HepG2 (cell line): ENCODE measurements around the gene EFNB1.

ENCODE experiments used
- ELF1 ChIP-seq: sonication (generic); formaldehyde crosslinking; IDR thresholded peaks from 2 replicates; pipeline ENCODE4 v1.4.0; 2020; ENCODE audit warnings: missing genetic modification reagents
- ELF4 ChIP-seq: sonication (generic); formaldehyde crosslinking; IDR thresholded peaks from 2 replicates; pipeline ENCODE4 v1.5.0; 2020; ENCODE audit warnings: missing genetic modification reagents, mild to moderate bottlenecking, moderate library complexity, borderline replicate concordance
- FOXA1 ChIP-seq, 2 experiments: fragments of 450-650 bp in 1 of 2; sonication (generic) in 1 of 2; formaldehyde crosslinking in 1 of 2; IDR thresholded peaks; 2 replicates each; pipeline versions ENCODE4 v1.4.0 to v1.6.1; 2016 to 2020; ENCODE audit warnings: missing genetic modification reagents in 1 of 2
- MXI1 ChIP-seq: IDR thresholded peaks from 3 replicates; pipeline ENCODE4 v1.6.1; 2012; ENCODE audit warnings: low read depth, low read length, inconsistent platforms, borderline replicate concordance
- NBN ChIP-seq: fragments of 450-650 bp; conservative IDR thresholded peaks from 2 replicates; pipeline ENCODE4 v1.6.1; 2017
- NR2C2 ChIP-seq: sonication (generic); formaldehyde crosslinking; IDR thresholded peaks from 2 replicates; pipeline ENCODE4 v1.4.0; 2020; ENCODE audit warnings: missing genetic modification reagents, mild to moderate bottlenecking, moderate library complexity, borderline replicate concordance
- RFX5 ChIP-seq: IDR thresholded peaks from 2 replicates; pipeline ENCODE4 v1.6.1; 2011; ENCODE audit warnings: low read depth, low read length, improper control_type of control experiment
- SMAD3 ChIP-seq: sonication (generic); formaldehyde crosslinking; IDR thresholded peaks from 2 replicates; pipeline ENCODE4 v1.4.0; 2020; ENCODE audit warnings: missing genetic modification reagents
- SRSF9 ChIP-seq: fragments of 200-400 bp; formaldehyde crosslinking; IDR thresholded peaks from 2 replicates; pipeline ENCODE4 v1.6.1; 2018; ENCODE audit warnings: borderline replicate concordance, mild to moderate bottlenecking, low read depth, low read length; ENCODE audit not compliant: insufficient read depth, poor library complexity, severe bottlenecking
- TCF12 ChIP-seq, 2 experiments: fragments of 450-650 bp in 1 of 2; sonication (generic) in 1 of 2; formaldehyde crosslinking in 1 of 2; IDR thresholded peaks; 2 replicates each; pipeline versions ENCODE4 v1.6.1 to v1.8.0; 2017 to 2022; ENCODE audit warnings: antibody characterized with exemption in 1 of 2, mild to moderate bottlenecking in 1 of 2, missing genetic modification reagents in 1 of 2, moderate library complexity in 1 of 2
- ZNF263 ChIP-seq: sonication (generic); formaldehyde crosslinking; IDR thresholded peaks from 2 replicates; pipeline ENCODE4 v1.4.0; 2020; ENCODE audit warnings: missing genetic modification reagents
- TF ChIP-seq, protein P1 (sequence below): sonication (generic); formaldehyde crosslinking; IDR thresholded peaks from 2 replicates; pipeline ENCODE4 v1.5.0; 2020; ENCODE audit warnings: mild to moderate bottlenecking, missing genetic modification reagents, moderate library complexity
- TF ChIP-seq, protein P2 (sequence below): sonication (generic); formaldehyde crosslinking; conservative IDR thresholded peaks from 2 replicates; pipeline ENCODE4 v1.4.0; 2020; ENCODE audit warnings: missing genetic modification reagents
- TF ChIP-seq, protein P3 (sequence below): sonication (generic); formaldehyde crosslinking; IDR thresholded peaks from 2 replicates; pipeline ENCODE4 v1.4.0; 2020; ENCODE audit warnings: mild to moderate bottlenecking, missing genetic modification reagents, borderline replicate concordance

DNA sequence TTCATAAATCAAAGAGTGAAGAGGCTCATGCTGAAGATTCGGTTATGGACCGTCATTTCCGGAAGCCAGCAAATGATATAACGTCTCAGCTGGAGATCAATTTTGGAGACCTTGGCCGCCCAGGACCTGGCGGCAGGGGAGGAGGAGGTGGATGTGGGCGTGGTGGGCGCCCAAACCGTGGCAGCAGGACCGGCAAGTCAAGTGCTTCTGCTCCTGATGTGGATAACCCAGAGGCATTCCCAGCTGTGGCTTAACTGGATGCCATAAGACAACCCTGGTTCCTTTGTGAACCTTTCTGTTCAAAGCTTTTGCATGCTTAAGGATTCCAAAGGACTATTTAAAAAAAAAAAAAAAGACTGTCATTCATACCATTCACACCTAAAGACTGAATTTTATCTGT, 44.0 kb upstream of the EFNB1 start:
- TF ChIP-seq SRSF9 (no peak), ELF1 (CRISPR knock-in tag) (no peak), MXI1 (no peak), NBN (no peak), ZNF263 (CRISPR knock-in tag) (no peak), NR2C2 (CRISPR knock-in tag) (no peak), ELF4 (CRISPR knock-in tag) (no peak), FOXA1 (IDR thresholded peaks at IDR 0.05) (no peak), FOXA1 (CRISPR knock-in tag; IDR thresholded peaks at IDR 0.05) (no peak), RFX5 (no peak), TCF12 (IDR thresholded peaks at IDR 0.05) (no peak), TCF12 (CRISPR knock-in tag; IDR thresholded peaks at IDR 0.05) (no peak), SMAD3 (CRISPR knock-in tag) (no peak)
- TF ChIP-seq, protein P1, sequence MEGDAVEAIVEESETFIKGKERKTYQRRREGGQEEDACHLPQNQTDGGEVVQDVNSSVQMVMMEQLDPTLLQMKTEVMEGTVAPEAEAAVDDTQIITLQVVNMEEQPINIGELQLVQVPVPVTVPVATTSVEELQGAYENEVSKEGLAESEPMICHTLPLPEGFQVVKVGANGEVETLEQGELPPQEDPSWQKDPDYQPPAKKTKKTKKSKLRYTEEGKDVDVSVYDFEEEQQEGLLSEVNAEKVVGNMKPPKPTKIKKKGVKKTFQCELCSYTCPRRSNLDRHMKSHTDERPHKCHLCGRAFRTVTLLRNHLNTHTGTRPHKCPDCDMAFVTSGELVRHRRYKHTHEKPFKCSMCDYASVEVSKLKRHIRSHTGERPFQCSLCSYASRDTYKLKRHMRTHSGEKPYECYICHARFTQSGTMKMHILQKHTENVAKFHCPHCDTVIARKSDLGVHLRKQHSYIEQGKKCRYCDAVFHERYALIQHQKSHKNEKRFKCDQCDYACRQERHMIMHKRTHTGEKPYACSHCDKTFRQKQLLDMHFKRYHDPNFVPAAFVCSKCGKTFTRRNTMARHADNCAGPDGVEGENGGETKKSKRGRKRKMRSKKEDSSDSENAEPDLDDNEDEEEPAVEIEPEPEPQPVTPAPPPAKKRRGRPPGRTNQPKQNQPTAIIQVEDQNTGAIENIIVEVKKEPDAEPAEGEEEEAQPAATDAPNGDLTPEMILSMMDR = no peak
- TF ChIP-seq, protein P2, sequence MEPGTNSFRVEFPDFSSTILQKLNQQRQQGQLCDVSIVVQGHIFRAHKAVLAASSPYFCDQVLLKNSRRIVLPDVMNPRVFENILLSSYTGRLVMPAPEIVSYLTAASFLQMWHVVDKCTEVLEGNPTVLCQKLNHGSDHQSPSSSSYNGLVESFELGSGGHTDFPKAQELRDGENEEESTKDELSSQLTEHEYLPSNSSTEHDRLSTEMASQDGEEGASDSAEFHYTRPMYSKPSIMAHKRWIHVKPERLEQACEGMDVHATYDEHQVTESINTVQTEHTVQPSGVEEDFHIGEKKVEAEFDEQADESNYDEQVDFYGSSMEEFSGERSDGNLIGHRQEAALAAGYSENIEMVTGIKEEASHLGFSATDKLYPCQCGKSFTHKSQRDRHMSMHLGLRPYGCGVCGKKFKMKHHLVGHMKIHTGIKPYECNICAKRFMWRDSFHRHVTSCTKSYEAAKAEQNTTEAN (CRISPR knock-in tag) = no peak
- TF ChIP-seq, protein P3, sequence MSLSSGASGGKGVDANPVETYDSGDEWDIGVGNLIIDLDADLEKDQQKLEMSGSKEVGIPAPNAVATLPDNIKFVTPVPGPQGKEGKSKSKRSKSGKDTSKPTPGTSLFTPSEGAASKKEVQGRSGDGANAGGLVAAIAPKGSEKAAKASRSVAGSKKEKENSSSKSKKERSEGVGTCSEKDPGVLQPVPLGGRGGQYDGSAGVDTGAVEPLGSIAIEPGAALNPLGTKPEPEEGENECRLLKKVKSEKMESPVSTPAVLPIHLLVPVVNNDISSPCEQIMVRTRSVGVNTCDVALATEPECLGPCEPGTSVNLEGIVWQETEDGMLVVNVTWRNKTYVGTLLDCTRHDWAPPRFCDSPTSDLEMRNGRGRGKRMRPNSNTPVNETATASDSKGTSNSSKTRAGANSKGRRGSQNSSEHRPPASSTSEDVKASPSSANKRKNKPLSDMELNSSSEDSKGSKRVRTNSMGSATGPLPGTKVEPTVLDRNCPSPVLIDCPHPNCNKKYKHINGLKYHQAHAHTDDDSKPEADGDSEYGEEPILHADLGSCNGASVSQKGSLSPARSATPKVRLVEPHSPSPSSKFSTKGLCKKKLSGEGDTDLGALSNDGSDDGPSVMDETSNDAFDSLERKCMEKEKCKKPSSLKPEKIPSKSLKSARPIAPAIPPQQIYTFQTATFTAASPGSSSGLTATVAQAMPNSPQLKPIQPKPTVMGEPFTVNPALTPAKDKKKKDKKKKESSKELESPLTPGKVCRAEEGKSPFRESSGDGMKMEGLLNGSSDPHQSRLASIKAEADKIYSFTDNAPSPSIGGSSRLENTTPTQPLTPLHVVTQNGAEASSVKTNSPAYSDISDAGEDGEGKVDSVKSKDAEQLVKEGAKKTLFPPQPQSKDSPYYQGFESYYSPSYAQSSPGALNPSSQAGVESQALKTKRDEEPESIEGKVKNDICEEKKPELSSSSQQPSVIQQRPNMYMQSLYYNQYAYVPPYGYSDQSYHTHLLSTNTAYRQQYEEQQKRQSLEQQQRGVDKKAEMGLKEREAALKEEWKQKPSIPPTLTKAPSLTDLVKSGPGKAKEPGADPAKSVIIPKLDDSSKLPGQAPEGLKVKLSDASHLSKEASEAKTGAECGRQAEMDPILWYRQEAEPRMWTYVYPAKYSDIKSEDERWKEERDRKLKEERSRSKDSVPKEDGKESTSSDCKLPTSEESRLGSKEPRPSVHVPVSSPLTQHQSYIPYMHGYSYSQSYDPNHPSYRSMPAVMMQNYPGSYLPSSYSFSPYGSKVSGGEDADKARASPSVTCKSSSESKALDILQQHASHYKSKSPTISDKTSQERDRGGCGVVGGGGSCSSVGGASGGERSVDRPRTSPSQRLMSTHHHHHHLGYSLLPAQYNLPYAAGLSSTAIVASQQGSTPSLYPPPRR (CRISPR knock-in tag) = no peak
